ENCODE results near the gene CCDC171. TPM values are rescaled to one million over a fixed set of nuclear protein-coding genes. Genes with fewer than 3 reads are reported as not detected.

The CCDC171 gene
- polyA plus RNA-seq, 1 experiment = 0.81 TPM

DNA sequence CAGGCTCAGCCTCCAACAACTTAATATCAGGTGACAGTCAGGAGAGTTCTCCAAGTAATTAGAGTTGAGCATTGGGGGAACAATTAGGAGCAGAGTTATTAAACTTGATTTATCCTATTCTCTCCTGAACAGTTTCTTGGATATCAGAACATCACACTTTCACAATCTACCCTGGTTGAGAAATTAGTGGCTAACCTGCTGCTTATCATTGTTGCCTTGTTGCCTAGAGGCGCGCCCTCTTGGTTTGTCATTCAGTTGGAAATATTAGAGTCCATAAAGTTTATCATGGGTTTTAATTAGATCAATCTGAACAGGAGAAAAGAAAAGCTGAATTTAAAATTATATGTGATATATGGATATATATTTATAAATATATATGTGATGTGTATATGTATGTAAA is 291.1 kb downstream of the CCDC171 start:
- no peaks in the 10 kb centered on the region for H3K27me3 ChIP-seq (ENCODE audit: control insufficient read depth, insufficient read depth, low read length)
- H3K27ac ChIP-seq (ENCODE audit: low read depth, low read length) = no peak overlapping the region
- TF ChIP-seq, protein P1, sequence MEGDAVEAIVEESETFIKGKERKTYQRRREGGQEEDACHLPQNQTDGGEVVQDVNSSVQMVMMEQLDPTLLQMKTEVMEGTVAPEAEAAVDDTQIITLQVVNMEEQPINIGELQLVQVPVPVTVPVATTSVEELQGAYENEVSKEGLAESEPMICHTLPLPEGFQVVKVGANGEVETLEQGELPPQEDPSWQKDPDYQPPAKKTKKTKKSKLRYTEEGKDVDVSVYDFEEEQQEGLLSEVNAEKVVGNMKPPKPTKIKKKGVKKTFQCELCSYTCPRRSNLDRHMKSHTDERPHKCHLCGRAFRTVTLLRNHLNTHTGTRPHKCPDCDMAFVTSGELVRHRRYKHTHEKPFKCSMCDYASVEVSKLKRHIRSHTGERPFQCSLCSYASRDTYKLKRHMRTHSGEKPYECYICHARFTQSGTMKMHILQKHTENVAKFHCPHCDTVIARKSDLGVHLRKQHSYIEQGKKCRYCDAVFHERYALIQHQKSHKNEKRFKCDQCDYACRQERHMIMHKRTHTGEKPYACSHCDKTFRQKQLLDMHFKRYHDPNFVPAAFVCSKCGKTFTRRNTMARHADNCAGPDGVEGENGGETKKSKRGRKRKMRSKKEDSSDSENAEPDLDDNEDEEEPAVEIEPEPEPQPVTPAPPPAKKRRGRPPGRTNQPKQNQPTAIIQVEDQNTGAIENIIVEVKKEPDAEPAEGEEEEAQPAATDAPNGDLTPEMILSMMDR (IDR thresholded peaks at IDR 0.05; ENCODE audit: low read depth, low read length) = no peak
- DNase-seq (ENCODE audit: low read depth, low spot score) = no peak
- no peak overlapping the region for H3K4me3 ChIP-seq (ENCODE audit: low read depth, low read length)
- ChIA-PET POLR2A (no interaction called here), CTCF (interaction anchor here (1.1 kb wide), 1 partner anchor 29 kb away, joined by 3 read pairs; no protein-coding TSS in a partner anchor)
- no peaks in the 10 kb centered on the region for H3K9me3 ChIP-seq (ENCODE audit: control insufficient read depth, insufficient read depth, low read length)

DNA sequence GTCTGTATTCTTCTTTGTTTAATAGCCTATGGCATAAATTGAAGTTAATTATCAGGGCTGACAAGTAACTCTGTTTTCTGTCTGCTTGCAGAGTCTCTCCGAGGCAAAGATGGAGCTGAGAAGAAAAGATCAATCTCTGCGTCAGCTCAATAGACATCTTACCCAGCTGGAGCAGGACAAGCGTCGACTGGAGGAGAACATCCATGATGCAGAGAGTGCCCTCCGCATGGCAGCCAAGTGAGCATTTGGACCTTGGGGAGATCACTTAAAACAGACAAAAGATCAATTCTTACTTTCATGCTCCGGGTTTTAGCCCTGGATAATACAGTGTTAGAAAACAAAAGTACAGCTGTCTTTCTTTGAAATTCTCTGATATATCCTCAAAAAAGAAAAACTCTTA is 293.8 kb downstream of the CCDC171 start:
- Histone ChIP-seq H3K27ac (ENCODE audit: low read depth, low read length) (no peak overlapping the region), H3K9me3 (ENCODE audit: control insufficient read depth, insufficient read depth, low read length) (no peaks in the 10 kb centered on the region), H3K4me3 (ENCODE audit: low read depth, low read length) (no peak overlapping the region), H3K27me3 (ENCODE audit: control insufficient read depth, insufficient read depth, low read length) (no peaks in the 10 kb centered on the region)
- ChIA-PET POLR2A (no interaction called here), CTCF (interaction anchor here (3.5 kb wide), 1 partner anchor 9 kb away, joined by 20 read pairs; no protein-coding TSS in a partner anchor)
- no peak for DNase-seq (ENCODE audit: low read depth, low spot score)
- TF ChIP-seq, protein P1 (IDR thresholded peaks at IDR 0.05; ENCODE audit: low read depth, low read length) = no peak

DNA sequence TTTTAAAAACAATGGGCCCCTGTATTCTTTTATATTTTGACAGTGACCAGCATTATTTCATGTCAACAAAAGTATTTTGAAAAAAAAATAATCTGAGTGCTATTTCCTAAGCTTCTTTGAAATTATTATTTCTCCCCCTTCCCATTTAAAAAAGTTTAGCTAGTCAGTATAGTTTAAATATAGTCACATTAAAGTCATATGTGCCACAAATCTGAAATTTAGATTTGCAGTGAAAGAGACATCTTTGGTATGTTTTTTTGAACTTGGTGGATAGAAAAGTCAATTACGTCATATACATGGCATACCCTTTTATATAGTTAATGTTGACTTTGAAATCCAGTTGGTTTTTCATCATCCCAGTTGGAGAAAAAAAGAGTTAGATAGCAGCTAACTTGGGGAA is 297.0 kb downstream of the CCDC171 start:
- CTCF ChIA-PET = interaction anchor here (0.7 kb wide), 1 partner anchor 13 kb away, joined by 4 read pairs; no protein-coding TSS in a partner anchor
- Histone ChIP-seq H3K9me3 (ENCODE audit: control insufficient read depth, insufficient read depth, low read length) (no peaks in the 10 kb centered on the region), H3K27ac (ENCODE audit: low read depth, low read length) (no peak overlapping the region), H3K27me3 (ENCODE audit: control insufficient read depth, insufficient read depth, low read length) (no peaks in the 10 kb centered on the region), H3K4me3 (ENCODE audit: low read depth, low read length) (no peak overlapping the region)
- POLR2A ChIA-PET = no interaction called here
- no peak for DNase-seq (ENCODE audit: low read depth, low spot score)
- TF ChIP-seq, protein P1 (IDR thresholded peaks at IDR 0.05; ENCODE audit: low read depth, low read length) = no peak

DNA sequence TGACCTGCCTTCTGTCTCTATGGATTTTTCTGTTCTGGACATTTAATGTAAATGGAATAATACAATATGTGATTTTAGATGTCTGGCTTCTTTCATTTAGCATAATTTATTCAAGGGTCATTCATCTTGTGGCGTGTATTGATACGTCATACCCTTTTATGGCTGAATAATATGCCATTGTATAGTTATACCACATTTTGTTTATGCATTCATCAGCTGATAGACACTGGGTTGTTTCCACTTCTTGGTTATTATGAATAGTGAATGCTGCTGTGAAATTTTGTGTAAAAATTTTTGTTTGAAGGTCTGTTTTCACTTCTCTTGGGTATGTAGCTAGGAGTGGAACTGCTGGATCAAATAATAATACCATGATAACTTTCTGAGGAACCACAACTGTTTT is 298.9 kb downstream of the CCDC171 start:
- no peak for DNase-seq (ENCODE audit: low read depth, low spot score)
- no peaks in the 10 kb centered on the region for H3K9me3 ChIP-seq (ENCODE audit: control insufficient read depth, insufficient read depth, low read length)
- ChIA-PET CTCF (no interaction called here), POLR2A (no interaction called here)
- no peaks in the 10 kb centered on the region for H3K27me3 ChIP-seq (ENCODE audit: control insufficient read depth, insufficient read depth, low read length)
- TF ChIP-seq, protein P1 (IDR thresholded peaks at IDR 0.05; ENCODE audit: low read depth, low read length) = no peak
- no peak overlapping the region for H3K4me3 ChIP-seq (ENCODE audit: low read depth, low read length)
- H3K27ac ChIP-seq (ENCODE audit: low read depth, low read length) = no peak overlapping the region

DNA sequence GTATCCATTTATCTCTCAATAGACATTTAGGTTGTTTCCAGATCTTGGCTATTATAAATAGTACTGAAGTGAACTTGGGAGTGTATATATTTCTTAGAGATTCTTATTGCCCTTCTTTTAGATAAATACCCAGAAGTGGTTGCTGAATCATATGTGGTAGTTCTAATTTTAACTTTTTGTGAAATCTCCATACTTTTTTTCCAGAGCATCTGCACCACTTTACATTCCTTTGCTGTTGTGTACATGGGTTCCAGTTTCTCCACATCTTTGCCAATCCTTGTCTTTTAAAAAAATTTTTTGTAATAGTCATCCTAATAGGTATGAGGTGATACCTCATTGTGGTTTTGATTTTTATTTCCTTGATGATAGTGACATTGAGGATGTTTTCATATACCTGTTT is 303.7 kb downstream of the CCDC171 start:
- ChIA-PET POLR2A (no interaction called here), CTCF (no interaction called here)
- no peak overlapping the region for H3K4me3 ChIP-seq (ENCODE audit: low read depth, low read length)
- peak; percentile 54 for DNase-seq (ENCODE audit: low read depth, low spot score)
- no peak overlapping the region for H3K27ac ChIP-seq (ENCODE audit: low read depth, low read length)
- no peaks in the 10 kb centered on the region for H3K27me3 ChIP-seq (ENCODE audit: control insufficient read depth, insufficient read depth, low read length)
- TF ChIP-seq, protein P1 (IDR thresholded peaks at IDR 0.05; ENCODE audit: low read depth, low read length) = no peak
- H3K9me3 ChIP-seq (ENCODE audit: control insufficient read depth, insufficient read depth, low read length) = peaks cover 4% of the 10 kb centered on the region; the same call in 1 of the 2 replicates
